Activated CD4-positive, alpha-beta T cell treated with anti-CD3 and anti-CD28 coated beads for 36 hours (primary cell): ENCODE measurements around the gene GNL3. TPM values are rescaled to one million over a fixed set of nuclear protein-coding genes. Genes with fewer than 3 reads are reported as not detected.
"Not testable (repeated sequence)": the region's sequence is repeated elsewhere in the genome, so short reads cannot be mapped to it uniquely, and the experiment has no call there.

Experiments
- ATAC-seq: fragments of 200-7000 bp; cut with Tn5 transposase; one replicate; pipeline ENCODE4 v1.10.0; 2021; ENCODE audit warnings: mild to moderate bottlenecking, moderate library complexity
- CTCF ChIA-PET: fragments of 350-600 bp; sonication (Branson Sonifier 250); formaldehyde crosslinking; loops from one replicate; lab custom pipeline; 2021; ENCODE audit warnings: antibody characterized with exemption; lab: Charles Lee
- POLR2A ChIA-PET: fragments of 350-600 bp; sonication (Branson Sonifier 250); formaldehyde crosslinking; loops from one replicate; lab custom pipeline; 2021; ENCODE audit warnings: antibody characterized with exemption, inconsistent platforms; lab: Charles Lee
- DNase-seq: peaks from one replicate; pipeline ENCODE4 v3.0.0-alpha.2; 2020
- H3K27ac Mint-ChIP-seq: one replicate; pipeline ENCODE4 v1.8.0; 2021; ENCODE audit warnings: mixed read lengths
- H3K27me3 Mint-ChIP-seq: one replicate; pipeline ENCODE4 v1.8.0; 2021; ENCODE audit warnings: mixed read lengths
- H3K36me3 Mint-ChIP-seq: one replicate; pipeline ENCODE4 v1.8.0; 2021; ENCODE audit warnings: low read depth, mixed read lengths
- H3K4me1 Mint-ChIP-seq: one replicate; pipeline ENCODE4 v1.8.0; 2021; ENCODE audit warnings: mixed read lengths
- H3K4me3 Mint-ChIP-seq: one replicate; pipeline ENCODE4 v1.8.0; 2021; ENCODE audit warnings: mild to moderate bottlenecking, moderate library complexity, mixed read lengths
- H3K9me3 Mint-ChIP-seq: one replicate; pipeline ENCODE4 v1.8.0; 2021; ENCODE audit warnings: low read depth, mixed read lengths
- intact Hi-C, 2 experiments: fragments of 100-400 bp; cut with DNase I in 1 of 2; cut with micrococcal nuclease in 1 of 2; formaldehyde crosslinking; loops; one replicate each; pipeline versions ENCODE4 v1.14.2 to v1.15.1; 2022 to 2024; cut with DNase I, micrococcal nuclease
- total RNA-seq, 2 experiments: library from RNA; stranded (reverse); gene quantifications; one replicate each; pipeline ENCODE4 v1.2.3, GENCODE V29; 2021

The GNL3 gene
- total RNA-seq, 2 experiments from 2014 or later, result 206 to 218 TPM

DNA sequence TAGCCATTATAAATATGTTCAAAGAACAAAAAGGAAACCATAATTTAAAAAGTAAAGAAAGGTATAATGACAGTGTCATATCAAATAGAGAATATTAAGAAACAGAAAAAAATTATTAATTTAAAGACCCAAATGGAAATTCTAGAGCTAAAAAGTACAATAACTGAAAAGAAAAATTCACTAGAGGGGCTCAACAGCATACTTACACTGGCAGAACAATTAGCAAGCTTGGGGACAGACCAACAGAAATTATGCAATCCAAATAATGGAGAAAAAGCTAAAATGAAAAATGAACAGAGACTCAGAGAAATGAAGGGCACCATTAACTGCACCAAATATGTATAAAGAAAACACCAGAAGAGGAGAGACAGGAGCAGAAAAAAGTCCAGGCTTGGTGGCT is 33.8 kb downstream of the GNL3 start:
- no peak for DNase-seq
- no peak overlapping the region for H3K4me3 Mint-ChIP-seq
- ChIA-PET CTCF (interaction anchor here (0.6 to 1.1 kb wide), 2 partner anchors 10 to 97 kb away, joined by 3 read pairs; no protein-coding TSS in a partner anchor), POLR2A (no interaction called here)
- H3K36me3 Mint-ChIP-seq, result peaks cover 15% of the 10 kb centered on the region
- H3K27me3 Mint-ChIP-seq, result no peaks in the 10 kb centered on the region
- intact Hi-C loops, result no loop called here
- peaks cover 2% of the 10 kb centered on the region for H3K9me3 Mint-ChIP-seq
- no peak for ATAC-seq
- H3K4me1 Mint-ChIP-seq, result peaks cover 26% of the 10 kb centered on the region
- H3K27ac Mint-ChIP-seq, result no peak overlapping the region

GRCh38 chr3:52721002-52721729 is 35.3 kb downstream of the GNL3 start:
- intact Hi-C loops, result no loop called here
- Mint-ChIP-seq H3K36me3 (peaks cover 15% of the 10 kb centered on the region), H3K4me3 (no peak overlapping the region), H3K4me1 (peaks cover 26% of the 10 kb centered on the region), H3K27ac (peak overlapping the region; percentile 66), H3K9me3 (peaks cover 2% of the 10 kb centered on the region), H3K27me3 (no peaks in the 10 kb centered on the region)
- ChIA-PET POLR2A (no interaction called here), CTCF (interaction anchor here (0.5 to 0.6 kb wide), 3 partner anchors 16 to 388 kb away, joined by 3 read pairs; no protein-coding TSS in a partner anchor)
- DNase-seq (peak; percentile 28), ATAC-seq (peak; percentile 74)

DNA sequence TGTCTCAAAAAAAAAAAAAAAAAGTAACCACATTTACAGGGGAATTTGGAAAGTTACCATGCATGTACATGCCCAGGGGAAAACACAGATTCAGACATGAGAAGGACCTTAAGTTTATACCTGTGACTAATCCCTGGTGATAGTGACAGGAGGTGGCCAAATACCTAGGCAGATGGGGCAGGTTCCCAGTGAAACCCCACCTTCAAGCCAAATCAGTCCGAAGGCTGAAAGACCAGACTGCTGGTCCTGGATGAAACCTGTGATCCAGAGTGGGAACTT is 35.8 kb downstream of the GNL3 start:
- peaks cover 26% of the 10 kb centered on the region for H3K4me1 Mint-ChIP-seq
- no peak overlapping the region for H3K27ac Mint-ChIP-seq
- no peak overlapping the region for H3K4me3 Mint-ChIP-seq
- H3K27me3 Mint-ChIP-seq, result no peaks in the 10 kb centered on the region
- DNase-seq (no peak), ATAC-seq (no peak)
- peaks cover 2% of the 10 kb centered on the region for H3K9me3 Mint-ChIP-seq
- intact Hi-C loops, result no loop called here
- H3K36me3 Mint-ChIP-seq, result peaks cover 15% of the 10 kb centered on the region
- CTCF ChIA-PET, result no interaction called here
- POLR2A ChIA-PET, result no interaction called here

DNA sequence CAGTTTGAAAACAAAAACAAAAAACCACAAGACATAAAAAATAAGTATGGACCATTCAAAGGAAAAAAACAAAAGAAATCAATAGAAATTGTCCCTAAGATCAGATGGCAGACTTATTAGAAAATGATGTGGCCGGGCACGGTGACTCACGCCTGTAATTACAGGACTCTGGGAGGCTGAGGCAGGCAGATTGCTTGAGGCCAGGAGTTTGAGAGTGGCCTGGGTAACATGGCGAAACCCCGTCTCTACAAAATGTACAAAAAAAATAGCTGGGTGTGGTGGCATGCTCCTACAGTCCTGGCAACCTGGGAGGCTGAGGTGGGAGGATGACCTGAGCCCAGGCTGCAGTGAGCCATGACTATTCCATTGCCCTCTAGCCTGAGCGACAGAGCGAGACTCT is 36.7 kb downstream of the GNL3 start:
- intact Hi-C loops, result no loop called here
- DNase-seq (no peak), ATAC-seq (no peak)
- H3K27me3 Mint-ChIP-seq, result no peaks in the 10 kb centered on the region
- H3K9me3 Mint-ChIP-seq, result peaks cover 2% of the 10 kb centered on the region
- no peak overlapping the region for H3K27ac Mint-ChIP-seq
- ChIA-PET CTCF (no interaction called here), POLR2A (no interaction called here)
- peaks cover 26% of the 10 kb centered on the region for H3K4me1 Mint-ChIP-seq
- no peak overlapping the region for H3K4me3 Mint-ChIP-seq
- peaks cover 17% of the 10 kb centered on the region for H3K36me3 Mint-ChIP-seq

DNA sequence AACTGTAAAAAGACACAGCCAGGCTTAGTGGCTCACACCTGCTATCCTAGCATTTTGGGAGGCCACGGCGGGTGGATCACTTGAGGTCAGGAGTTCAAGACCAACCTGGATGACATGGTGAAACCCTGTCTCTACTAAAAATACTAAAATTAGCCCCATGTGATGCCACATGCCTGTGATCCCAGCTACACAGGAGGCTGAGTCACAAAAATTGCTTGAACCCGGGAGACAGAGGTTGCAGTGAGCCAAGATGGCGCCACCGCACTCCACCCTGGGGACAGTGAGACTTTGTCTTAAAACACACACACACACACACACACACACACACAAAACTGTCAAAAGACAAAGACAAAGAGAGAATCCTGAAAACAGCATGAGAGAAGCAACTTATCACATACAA is 38.1 kb downstream of the GNL3 start:
- H3K4me3 Mint-ChIP-seq, result no peak overlapping the region
- H3K27me3 Mint-ChIP-seq, result no peaks in the 10 kb centered on the region
- H3K9me3 Mint-ChIP-seq, result peaks cover 5% of the 10 kb centered on the region
- intact Hi-C loops, result no loop called here
- H3K27ac Mint-ChIP-seq, result no peak overlapping the region
- H3K4me1 Mint-ChIP-seq, result peaks cover 26% of the 10 kb centered on the region
- DNase-seq (no peak), ATAC-seq (no peak)
- POLR2A ChIA-PET, result no interaction called here
- CTCF ChIA-PET, result interaction anchor here (0.6 to 0.8 kb wide), 2 partner anchors 56 to 158 kb away, joined by 3 read pairs; no protein-coding TSS in a partner anchor
- H3K36me3 Mint-ChIP-seq, result peaks cover 17% of the 10 kb centered on the region

GRCh38 chr3:52724511-52724910 is 38.7 kb downstream of the GNL3 start:
- ATAC-seq (no peak), DNase-seq (no peak)
- Mint-ChIP-seq H3K27ac (no peak overlapping the region), H3K27me3 (no peaks in the 10 kb centered on the region), H3K36me3 (peaks cover 19% of the 10 kb centered on the region), H3K9me3 (peaks cover 7% of the 10 kb centered on the region), H3K4me3 (no peak overlapping the region), H3K4me1 (peaks cover 26% of the 10 kb centered on the region)
- ChIA-PET CTCF (interaction anchor here (0.8 kb wide), 1 partner anchor 17 kb away, joined by 3 read pairs; no protein-coding TSS in a partner anchor), POLR2A (no interaction called here)
- intact Hi-C loops, result no loop called here

- H3K36me3 Mint-ChIP-seq, result peaks cover 50% of the 10 kb centered on the region
Measured at GRCh38 chr3:52728753-52729152, 42.9 kb downstream of the GNL3 start.

DNA sequence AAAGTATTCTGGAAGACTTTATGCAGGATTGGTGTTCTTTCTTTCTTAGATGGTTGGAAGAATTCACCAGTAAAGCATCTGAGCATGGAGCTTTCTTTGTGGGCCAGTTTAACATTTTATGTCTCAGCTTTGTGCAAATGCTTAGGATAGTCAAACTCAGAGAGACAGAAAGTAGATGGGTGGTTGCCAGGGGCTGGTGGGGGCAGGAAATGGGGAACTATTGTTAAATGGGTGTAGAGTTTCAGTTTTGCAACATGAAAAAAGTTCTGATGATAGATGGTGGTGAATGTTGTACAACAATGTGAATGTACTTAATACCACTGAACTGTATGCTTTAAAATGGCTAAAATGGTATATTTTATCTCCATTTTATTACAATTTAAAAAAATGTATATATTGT is 44.8 kb downstream of the GNL3 start:
- DNase-seq, result no peak
- Mint-ChIP-seq H3K4me1 (peaks cover 7% of the 10 kb centered on the region), H3K27ac (no peak overlapping the region), H3K36me3 (peaks cover 59% of the 10 kb centered on the region), H3K27me3 (no peaks in the 10 kb centered on the region), H3K9me3 (peaks cover 21% of the 10 kb centered on the region), H3K4me3 (no peak overlapping the region)
- no peak for ATAC-seq
- ChIA-PET CTCF (interaction anchor here (0.6 kb wide), 1 partner anchor 117 kb away, joined by 3 read pairs; no protein-coding TSS in a partner anchor), POLR2A (no interaction called here)
- intact Hi-C loops, result no loop called here

More at GRCh38 chr3:52728753-52729152, 42.9 kb downstream of the GNL3 start:
- POLR2A ChIA-PET, H3K27me3 Mint-ChIP-seq, CTCF ChIA-PET, intact Hi-C loops, H3K4me3 Mint-ChIP-seq, ATAC-seq, DNase-seq, H3K27ac Mint-ChIP-seq, H3K4me1 Mint-ChIP-seq: not testable (repeated sequence)
- H3K9me3 Mint-ChIP-seq, result peaks cover 21% of the 10 kb centered on the region

GRCh38 chr3:52731590-52731989 is 45.8 kb downstream of the GNL3 start:
- intact Hi-C loops, result no loop called here
- no peak overlapping the region for H3K27ac Mint-ChIP-seq
- ChIA-PET CTCF (no interaction called here), POLR2A (no interaction called here)
- peaks cover 61% of the 10 kb centered on the region for H3K36me3 Mint-ChIP-seq
- DNase-seq (no peak), ATAC-seq (no peak)
- H3K4me1 Mint-ChIP-seq, result peaks cover 7% of the 10 kb centered on the region
- H3K4me3 Mint-ChIP-seq, result no peak overlapping the region
- no peaks in the 10 kb centered on the region for H3K27me3 Mint-ChIP-seq
- peaks cover 21% of the 10 kb centered on the region for H3K9me3 Mint-ChIP-seq

DNA sequence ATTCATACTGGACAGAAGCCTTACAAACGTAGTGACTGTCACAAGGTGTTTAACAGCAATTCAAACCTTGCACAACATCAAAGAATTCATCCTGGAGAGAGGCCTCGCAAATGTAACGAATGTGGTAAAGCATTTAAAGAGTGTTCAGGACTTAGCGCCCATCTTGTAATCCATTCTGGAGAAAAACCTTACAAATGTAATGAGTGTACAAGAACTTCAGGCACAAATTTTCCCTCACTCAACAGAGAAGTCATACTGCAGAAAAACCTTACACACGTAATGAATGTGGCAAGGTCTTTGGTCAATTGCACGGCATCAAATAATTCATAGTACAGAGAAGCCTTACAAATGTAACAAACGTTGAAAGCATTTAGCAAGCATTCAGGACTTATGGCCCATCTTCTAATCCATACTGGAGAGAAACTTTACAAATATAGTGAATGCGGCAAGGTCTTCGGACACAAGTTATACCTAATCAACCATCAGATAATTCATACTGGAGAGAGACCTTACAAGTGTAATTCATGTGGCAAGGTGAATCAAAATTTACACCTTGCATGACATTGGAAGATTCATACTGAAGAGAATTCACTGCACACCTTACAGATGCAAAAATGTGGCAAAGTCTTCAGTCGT is 47.5 kb downstream of the GNL3 start:
- no peak overlapping the region for H3K27ac Mint-ChIP-seq
- H3K27me3 Mint-ChIP-seq, result no peaks in the 10 kb centered on the region
- H3K4me1 Mint-ChIP-seq, result peaks cover 7% of the 10 kb centered on the region
- DNase-seq, result no peak
- no peak for ATAC-seq
- H3K4me3 Mint-ChIP-seq, result no peak overlapping the region
- CTCF ChIA-PET, result no interaction called here
- intact Hi-C loops, result no loop called here
- POLR2A ChIA-PET, result no interaction called here
- peaks cover 63% of the 10 kb centered on the region for H3K36me3 Mint-ChIP-seq
- H3K9me3 Mint-ChIP-seq, result peaks cover 21% of the 10 kb centered on the region

DNA sequence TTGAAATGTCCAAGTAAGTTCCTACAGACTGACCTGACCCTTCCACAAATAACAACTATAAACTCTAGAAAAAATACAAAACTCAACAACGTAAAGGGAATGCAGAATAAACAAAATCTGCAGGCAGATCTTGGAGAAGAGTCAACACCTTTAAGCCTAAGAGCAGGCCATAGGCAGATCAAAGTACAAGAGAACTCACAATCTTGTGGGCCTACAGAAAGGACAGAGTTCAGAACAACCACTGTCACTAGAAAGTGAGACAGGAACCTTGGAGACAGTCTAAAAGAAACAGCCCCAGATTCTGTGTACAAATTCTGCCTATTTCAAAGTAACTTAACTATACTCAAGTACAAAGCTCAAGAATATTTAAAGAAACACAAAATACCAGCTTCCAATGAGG is 53.9 kb downstream of the GNL3 start:
- Mint-ChIP-seq H3K36me3 (peaks cover 31% of the 10 kb centered on the region), H3K27ac (no peak overlapping the region), H3K9me3 (no peaks in the 10 kb centered on the region), H3K4me3 (no peak overlapping the region), H3K4me1 (no peaks in the 10 kb centered on the region), H3K27me3 (no peaks in the 10 kb centered on the region)
- ChIA-PET CTCF (interaction anchor here (1.2 kb wide), 1 partner anchor 331 kb away, joined by 3 read pairs; no protein-coding TSS in a partner anchor), POLR2A (no interaction called here)
- no peak for ATAC-seq
- no peak for DNase-seq
- intact Hi-C loops, result loop anchor here (5.0 kb wide), 2 partner anchors 193 to 458 kb away; no protein-coding TSS in a partner anchor
